Hematopoietic multipotent progenitor cell treated with erythropoietin and hydrocortisone succinate and interleukin-3 and kit ligand, for 8 days (in vitro differentiated cells): Measurements from ENCODE around the gene WBP1L.
"Not testable (repeated sequence)": the region's sequence is repeated elsewhere in the genome, so short reads cannot be mapped to it uniquely, and the experiment has no call there.

ENCODE experiments used
- DNase-seq: peaks from one replicate; pipeline ENCODE4 v3.0.0-alpha.2; 2015

Gene WBP1L

GRCh38 chr10:102726274-102726673 lies 17.5 kb upstream of the WBP1L start:
- DNase-seq, result no peak

GRCh38 chr10:102727037-102727818 lies 16.5 kb upstream of the WBP1L start:
- DNase-seq, result no peak

GRCh38 chr10:102729029-102730026 lies 14.4 kb upstream of the WBP1L start:
- DNase-seq, result peak; percentile 78

GRCh38 chr10:102731222-102731800 lies 12.4 kb upstream of the WBP1L start:
- no peak for DNase-seq

GRCh38 chr10:102732661-102733060 lies 11.1 kb upstream of the WBP1L start:
- DNase-seq, result no peak

- no peak for DNase-seq
Observed at GRCh38 chr10:102735065-102735562, 8.6 kb upstream of the WBP1L start.

- peak; percentile 68 for DNase-seq
Observed at GRCh38 chr10:102738692-102739121, 5.0 kb upstream of the WBP1L start.

- DNase-seq, result no peak
Observed at GRCh38 chr10:102740229-102740628, 3.5 kb upstream of the WBP1L start.

- DNase-seq, result no peak
Observed at GRCh38 chr10:102741726-102742237, 2.0 kb upstream of the WBP1L start.

GRCh38 chr10:102742313-102742712 lies 1.4 kb upstream of the WBP1L start:
- not testable (repeated sequence) for DNase-seq

GRCh38 chr10:102743078-102743587 lies 615 bp upstream of the WBP1L start:
- no peak for DNase-seq

- DNase-seq, result peak; percentile 56
Observed at GRCh38 chr10:102744374-102745051, 765 bp downstream of the WBP1L start.

- DNase-seq, result no peak
Observed at GRCh38 chr10:102745157-102745556, 1.4 kb downstream of the WBP1L start.

GRCh38 chr10:102752266-102752930 lies 8.7 kb downstream of the WBP1L start:
- DNase-seq, result no peak

GRCh38 chr10:102752934-102753664 lies 9.4 kb downstream of the WBP1L start:
- peak; percentile 68 for DNase-seq

- no peak for DNase-seq
Observed at GRCh38 chr10:102753718-102754117, 10.0 kb downstream of the WBP1L start.

- no peak for DNase-seq
Observed at GRCh38 chr10:102757323-102757722, 13.6 kb downstream of the WBP1L start.

GRCh38 chr10:102758240-102758932 lies 14.6 kb downstream of the WBP1L start:
- no peak for DNase-seq

- not testable (repeated sequence) for DNase-seq
Observed at GRCh38 chr10:102758933-102759262, 15.2 kb downstream of the WBP1L start.
